Measurements from ENCODE around the gene IL1R2. TPM values are rescaled to one million over a fixed set of nuclear protein-coding genes. Genes with fewer than 3 reads are reported as not detected.

IL1R2 gene
- total RNA-seq, 1 experiment from 2014 or later: 0.22 TPM

DNA sequence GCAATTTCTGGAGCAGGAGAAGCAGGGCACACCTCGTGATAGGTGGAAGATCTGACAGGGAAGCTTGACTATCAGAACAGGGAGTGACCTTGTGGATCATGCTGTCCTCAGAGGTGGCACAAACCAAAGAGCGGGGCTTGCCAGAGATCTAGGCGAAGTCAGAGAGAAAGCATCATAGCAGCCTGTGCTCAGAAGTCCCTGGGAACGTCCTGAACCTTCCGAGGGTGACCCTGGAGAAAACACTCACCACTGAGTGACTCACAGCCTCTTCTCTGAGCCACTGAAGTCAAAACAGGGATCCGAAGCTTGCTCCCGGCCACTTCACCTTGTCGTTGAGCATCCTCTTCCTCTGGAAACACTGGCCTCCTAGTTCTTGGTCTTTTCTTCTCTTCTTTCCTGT lies 56.7 kb downstream of the IL1R2 start (continued):
- TF ChIP-seq OVOL2 (CRISPR knock-in tag; IDR thresholded peaks at IDR 0.05; ENCODE audit: borderline replicate concordance) (no peak), ATF1 (CRISPR knock-in tag; IDR thresholded peaks at IDR 0.05) (no peak), SP1 (CRISPR knock-in tag; conservative IDR thresholded peaks at IDR 0.05) (no peak), IRF2 (CRISPR knock-in tag; IDR thresholded peaks at IDR 0.05; ENCODE audit: borderline replicate concordance, low read depth) (no peak), FOXK1 (CRISPR knock-in tag; IDR thresholded peaks at IDR 0.05) (no peak)
- TF ChIP-seq, protein P1, sequence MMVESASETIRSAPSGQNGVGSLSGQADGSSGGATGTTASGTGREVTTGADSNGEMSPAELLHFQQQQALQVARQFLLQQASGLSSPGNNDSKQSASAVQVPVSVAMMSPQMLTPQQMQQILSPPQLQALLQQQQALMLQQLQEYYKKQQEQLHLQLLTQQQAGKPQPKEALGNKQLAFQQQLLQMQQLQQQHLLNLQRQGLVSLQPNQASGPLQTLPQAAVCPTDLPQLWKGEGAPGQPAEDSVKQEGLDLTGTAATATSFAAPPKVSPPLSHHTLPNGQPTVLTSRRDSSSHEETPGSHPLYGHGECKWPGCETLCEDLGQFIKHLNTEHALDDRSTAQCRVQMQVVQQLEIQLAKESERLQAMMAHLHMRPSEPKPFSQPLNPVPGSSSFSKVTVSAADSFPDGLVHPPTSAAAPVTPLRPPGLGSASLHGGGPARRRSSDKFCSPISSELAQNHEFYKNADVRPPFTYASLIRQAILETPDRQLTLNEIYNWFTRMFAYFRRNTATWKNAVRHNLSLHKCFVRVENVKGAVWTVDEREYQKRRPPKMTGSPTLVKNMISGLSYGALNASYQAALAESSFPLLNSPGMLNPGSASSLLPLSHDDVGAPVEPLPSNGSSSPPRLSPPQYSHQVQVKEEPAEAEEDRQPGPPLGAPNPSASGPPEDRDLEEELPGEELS (CRISPR knock-in tag; IDR thresholded peaks at IDR 0.05): no peak
- TF ChIP-seq, protein P2, sequence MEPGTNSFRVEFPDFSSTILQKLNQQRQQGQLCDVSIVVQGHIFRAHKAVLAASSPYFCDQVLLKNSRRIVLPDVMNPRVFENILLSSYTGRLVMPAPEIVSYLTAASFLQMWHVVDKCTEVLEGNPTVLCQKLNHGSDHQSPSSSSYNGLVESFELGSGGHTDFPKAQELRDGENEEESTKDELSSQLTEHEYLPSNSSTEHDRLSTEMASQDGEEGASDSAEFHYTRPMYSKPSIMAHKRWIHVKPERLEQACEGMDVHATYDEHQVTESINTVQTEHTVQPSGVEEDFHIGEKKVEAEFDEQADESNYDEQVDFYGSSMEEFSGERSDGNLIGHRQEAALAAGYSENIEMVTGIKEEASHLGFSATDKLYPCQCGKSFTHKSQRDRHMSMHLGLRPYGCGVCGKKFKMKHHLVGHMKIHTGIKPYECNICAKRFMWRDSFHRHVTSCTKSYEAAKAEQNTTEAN (CRISPR knock-in tag; IDR thresholded peaks at IDR 0.05): no peak

DNA sequence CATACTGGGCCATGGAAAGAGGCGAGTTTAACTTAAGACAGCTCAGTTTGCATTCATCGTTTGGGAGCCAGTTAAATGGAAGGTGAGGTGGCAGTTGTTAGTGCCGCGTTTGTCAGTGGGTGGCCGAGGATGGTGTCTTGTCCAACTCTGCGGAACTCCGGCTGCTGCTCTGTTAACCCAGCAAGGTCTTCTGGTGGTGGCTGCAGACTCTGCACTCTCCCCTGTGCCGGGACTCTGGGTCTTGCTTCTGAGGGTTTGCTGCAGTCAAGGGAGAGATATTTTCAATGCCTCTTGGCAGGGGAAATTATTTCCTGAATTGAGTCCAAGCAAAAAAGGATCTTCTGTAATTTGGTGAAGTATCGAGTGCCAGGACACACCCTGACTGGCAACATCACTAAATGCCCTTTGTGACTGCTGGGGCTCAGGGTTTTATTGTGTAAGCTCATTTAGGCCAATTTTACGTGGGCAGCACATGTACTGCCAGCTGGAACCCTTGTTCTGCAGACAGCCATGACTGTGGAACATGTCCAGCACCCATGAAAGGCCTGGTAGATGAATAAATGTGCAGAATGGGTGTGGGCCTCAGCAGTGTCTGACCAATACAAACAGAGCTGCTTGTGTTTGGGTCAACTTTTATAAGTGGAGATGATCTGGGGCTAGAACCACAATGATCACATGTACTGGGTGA lies 58.1 kb downstream of the IL1R2 start:
- no peaks in the 10 kb centered on the region for H3K36me3 Mint-ChIP-seq
- ChIA-PET CTCF (no interaction called here), POLR2A (no interaction called here)
- 0 out of 2 replicates have a peak, but pooled peaks cover 3% of the 10 kb centered on the region for H3K4me1 Mint-ChIP-seq
- H3K27me3 Mint-ChIP-seq (ENCODE audit: low read depth): no peaks in the 10 kb centered on the region
- TF ChIP-seq TEAD1 (CRISPR knock-in tag; IDR thresholded peaks at IDR 0.05) (no peak), ZNF138 (CRISPR knock-in tag; conservative IDR thresholded peaks at IDR 0.05) (no peak), GRHL2 (CRISPR knock-in tag; IDR thresholded peaks at IDR 0.05; ENCODE audit: insufficient replicate concordance, severe bottlenecking) (no peak), TEAD4 (CRISPR knock-in tag; IDR thresholded peaks at IDR 0.05) (no peak), ZNF317 (CRISPR knock-in tag; IDR thresholded peaks at IDR 0.05; ENCODE audit: borderline replicate concordance, low read depth) (no peak), ZNF263 (CRISPR knock-in tag; IDR thresholded peaks at IDR 0.05; ENCODE audit: low read depth) (no peak), IRF2 (CRISPR knock-in tag; IDR thresholded peaks at IDR 0.05; ENCODE audit: borderline replicate concordance, low read depth) (no peak)
- TF ChIP-seq, protein P3, sequence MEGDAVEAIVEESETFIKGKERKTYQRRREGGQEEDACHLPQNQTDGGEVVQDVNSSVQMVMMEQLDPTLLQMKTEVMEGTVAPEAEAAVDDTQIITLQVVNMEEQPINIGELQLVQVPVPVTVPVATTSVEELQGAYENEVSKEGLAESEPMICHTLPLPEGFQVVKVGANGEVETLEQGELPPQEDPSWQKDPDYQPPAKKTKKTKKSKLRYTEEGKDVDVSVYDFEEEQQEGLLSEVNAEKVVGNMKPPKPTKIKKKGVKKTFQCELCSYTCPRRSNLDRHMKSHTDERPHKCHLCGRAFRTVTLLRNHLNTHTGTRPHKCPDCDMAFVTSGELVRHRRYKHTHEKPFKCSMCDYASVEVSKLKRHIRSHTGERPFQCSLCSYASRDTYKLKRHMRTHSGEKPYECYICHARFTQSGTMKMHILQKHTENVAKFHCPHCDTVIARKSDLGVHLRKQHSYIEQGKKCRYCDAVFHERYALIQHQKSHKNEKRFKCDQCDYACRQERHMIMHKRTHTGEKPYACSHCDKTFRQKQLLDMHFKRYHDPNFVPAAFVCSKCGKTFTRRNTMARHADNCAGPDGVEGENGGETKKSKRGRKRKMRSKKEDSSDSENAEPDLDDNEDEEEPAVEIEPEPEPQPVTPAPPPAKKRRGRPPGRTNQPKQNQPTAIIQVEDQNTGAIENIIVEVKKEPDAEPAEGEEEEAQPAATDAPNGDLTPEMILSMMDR (IDR thresholded peaks at IDR 0.05): no peak
- TF ChIP-seq, protein P4, sequence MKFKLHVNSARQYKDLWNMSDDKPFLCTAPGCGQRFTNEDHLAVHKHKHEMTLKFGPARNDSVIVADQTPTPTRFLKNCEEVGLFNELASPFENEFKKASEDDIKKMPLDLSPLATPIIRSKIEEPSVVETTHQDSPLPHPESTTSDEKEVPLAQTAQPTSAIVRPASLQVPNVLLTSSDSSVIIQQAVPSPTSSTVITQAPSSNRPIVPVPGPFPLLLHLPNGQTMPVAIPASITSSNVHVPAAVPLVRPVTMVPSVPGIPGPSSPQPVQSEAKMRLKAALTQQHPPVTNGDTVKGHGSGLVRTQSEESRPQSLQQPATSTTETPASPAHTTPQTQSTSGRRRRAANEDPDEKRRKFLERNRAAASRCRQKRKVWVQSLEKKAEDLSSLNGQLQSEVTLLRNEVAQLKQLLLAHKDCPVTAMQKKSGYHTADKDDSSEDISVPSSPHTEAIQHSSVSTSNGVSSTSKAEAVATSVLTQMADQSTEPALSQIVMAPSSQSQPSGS (CRISPR knock-in tag; IDR thresholded peaks at IDR 0.05; ENCODE audit: borderline replicate concordance, low read depth): no peak
- TF ChIP-seq, protein P5, sequence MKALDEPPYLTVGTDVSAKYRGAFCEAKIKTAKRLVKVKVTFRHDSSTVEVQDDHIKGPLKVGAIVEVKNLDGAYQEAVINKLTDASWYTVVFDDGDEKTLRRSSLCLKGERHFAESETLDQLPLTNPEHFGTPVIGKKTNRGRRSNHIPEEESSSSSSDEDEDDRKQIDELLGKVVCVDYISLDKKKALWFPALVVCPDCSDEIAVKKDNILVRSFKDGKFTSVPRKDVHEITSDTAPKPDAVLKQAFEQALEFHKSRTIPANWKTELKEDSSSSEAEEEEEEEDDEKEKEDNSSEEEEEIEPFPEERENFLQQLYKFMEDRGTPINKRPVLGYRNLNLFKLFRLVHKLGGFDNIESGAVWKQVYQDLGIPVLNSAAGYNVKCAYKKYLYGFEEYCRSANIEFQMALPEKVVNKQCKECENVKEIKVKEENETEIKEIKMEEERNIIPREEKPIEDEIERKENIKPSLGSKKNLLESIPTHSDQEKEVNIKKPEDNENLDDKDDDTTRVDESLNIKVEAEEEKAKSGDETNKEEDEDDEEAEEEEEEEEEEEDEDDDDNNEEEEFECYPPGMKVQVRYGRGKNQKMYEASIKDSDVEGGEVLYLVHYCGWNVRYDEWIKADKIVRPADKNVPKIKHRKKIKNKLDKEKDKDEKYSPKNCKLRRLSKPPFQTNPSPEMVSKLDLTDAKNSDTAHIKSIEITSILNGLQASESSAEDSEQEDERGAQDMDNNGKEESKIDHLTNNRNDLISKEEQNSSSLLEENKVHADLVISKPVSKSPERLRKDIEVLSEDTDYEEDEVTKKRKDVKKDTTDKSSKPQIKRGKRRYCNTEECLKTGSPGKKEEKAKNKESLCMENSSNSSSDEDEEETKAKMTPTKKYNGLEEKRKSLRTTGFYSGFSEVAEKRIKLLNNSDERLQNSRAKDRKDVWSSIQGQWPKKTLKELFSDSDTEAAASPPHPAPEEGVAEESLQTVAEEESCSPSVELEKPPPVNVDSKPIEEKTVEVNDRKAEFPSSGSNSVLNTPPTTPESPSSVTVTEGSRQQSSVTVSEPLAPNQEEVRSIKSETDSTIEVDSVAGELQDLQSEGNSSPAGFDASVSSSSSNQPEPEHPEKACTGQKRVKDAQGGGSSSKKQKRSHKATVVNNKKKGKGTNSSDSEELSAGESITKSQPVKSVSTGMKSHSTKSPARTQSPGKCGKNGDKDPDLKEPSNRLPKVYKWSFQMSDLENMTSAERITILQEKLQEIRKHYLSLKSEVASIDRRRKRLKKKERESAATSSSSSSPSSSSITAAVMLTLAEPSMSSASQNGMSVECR (CRISPR knock-in tag; IDR thresholded peaks at IDR 0.05; ENCODE audit: borderline replicate concordance): no peak
- TF ChIP-seq, protein P6, sequence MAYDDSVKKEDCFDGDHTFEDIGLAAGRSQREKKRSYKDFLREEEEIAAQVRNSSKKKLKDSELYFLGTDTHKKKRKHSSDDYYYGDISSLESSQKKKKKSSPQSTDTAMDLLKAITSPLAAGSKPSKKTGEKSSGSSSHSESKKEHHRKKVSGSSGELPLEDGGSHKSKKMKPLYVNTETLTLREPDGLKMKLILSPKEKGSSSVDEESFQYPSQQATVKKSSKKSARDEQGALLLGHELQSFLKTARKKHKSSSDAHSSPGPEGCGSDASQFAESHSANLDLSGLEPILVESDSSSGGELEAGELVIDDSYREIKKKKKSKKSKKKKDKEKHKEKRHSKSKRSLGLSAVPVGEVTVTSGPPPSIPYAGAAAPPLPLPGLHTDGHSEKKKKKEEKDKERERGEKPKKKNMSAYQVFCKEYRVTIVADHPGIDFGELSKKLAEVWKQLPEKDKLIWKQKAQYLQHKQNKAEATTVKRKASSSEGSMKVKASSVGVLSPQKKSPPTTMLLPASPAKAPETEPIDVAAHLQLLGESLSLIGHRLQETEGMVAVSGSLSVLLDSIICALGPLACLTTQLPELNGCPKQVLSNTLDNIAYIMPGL (CRISPR knock-in tag; IDR thresholded peaks at IDR 0.05): no peak
- TF ChIP-seq, protein P7, sequence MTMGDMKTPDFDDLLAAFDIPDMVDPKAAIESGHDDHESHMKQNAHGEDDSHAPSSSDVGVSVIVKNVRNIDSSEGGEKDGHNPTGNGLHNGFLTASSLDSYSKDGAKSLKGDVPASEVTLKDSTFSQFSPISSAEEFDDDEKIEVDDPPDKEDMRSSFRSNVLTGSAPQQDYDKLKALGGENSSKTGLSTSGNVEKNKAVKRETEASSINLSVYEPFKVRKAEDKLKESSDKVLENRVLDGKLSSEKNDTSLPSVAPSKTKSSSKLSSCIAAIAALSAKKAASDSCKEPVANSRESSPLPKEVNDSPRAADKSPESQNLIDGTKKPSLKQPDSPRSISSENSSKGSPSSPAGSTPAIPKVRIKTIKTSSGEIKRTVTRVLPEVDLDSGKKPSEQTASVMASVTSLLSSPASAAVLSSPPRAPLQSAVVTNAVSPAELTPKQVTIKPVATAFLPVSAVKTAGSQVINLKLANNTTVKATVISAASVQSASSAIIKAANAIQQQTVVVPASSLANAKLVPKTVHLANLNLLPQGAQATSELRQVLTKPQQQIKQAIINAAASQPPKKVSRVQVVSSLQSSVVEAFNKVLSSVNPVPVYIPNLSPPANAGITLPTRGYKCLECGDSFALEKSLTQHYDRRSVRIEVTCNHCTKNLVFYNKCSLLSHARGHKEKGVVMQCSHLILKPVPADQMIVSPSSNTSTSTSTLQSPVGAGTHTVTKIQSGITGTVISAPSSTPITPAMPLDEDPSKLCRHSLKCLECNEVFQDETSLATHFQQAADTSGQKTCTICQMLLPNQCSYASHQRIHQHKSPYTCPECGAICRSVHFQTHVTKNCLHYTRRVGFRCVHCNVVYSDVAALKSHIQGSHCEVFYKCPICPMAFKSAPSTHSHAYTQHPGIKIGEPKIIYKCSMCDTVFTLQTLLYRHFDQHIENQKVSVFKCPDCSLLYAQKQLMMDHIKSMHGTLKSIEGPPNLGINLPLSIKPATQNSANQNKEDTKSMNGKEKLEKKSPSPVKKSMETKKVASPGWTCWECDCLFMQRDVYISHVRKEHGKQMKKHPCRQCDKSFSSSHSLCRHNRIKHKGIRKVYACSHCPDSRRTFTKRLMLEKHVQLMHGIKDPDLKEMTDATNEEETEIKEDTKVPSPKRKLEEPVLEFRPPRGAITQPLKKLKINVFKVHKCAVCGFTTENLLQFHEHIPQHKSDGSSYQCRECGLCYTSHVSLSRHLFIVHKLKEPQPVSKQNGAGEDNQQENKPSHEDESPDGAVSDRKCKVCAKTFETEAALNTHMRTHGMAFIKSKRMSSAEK (CRISPR knock-in tag; IDR thresholded peaks at IDR 0.05; ENCODE audit: borderline replicate concordance): no peak
- H3K9me3 Mint-ChIP-seq: peaks cover 8% of the 10 kb centered on the region
- H3K27ac Mint-ChIP-seq: no peak overlapping the region
- no peak overlapping the region for H3K4me3 Mint-ChIP-seq
- DNase-seq (ENCODE audit: low spot score) (no peak), ATAC-seq (no peak)
